Osteoblast (primary cell): Measurements from ENCODE around the gene TCTA. TPM values are rescaled to one million over a fixed set of nuclear protein-coding genes. Genes with fewer than 3 reads are reported as not detected.
A peak's percentile ranks its signal among the peaks of the same experiment; 100 is the strongest.

Source experiments
- DNase-seq: peaks from one replicate; pipeline ENCODE4 v3.0.0; 2011; ENCODE audit warnings: low spot score, mixed read lengths; ENCODE audit not compliant: insufficient read length; ENCODE audit errors: missing footprints
- H2AFZ ChIP-seq: 2 replicates; pipeline ENCODE4 v1.6.0; 2011; ENCODE audit warnings: mild to moderate bottlenecking, low read length
- H3K27ac ChIP-seq: 2 replicates; pipeline ENCODE4 v1.5.1; 2011; ENCODE audit warnings: mild to moderate bottlenecking, low read depth, low read length, moderate library complexity
- H3K27me3 ChIP-seq: 2 replicates; pipeline ENCODE4 v1.6.0; 2012; ENCODE audit warnings: mild to moderate bottlenecking, control low read depth, inconsistent platforms, low read length, moderate library complexity; ENCODE audit not compliant: insufficient read depth
- H3K36me3 ChIP-seq: 2 replicates; pipeline ENCODE4 v1.5.1; 2011; ENCODE audit warnings: mild to moderate bottlenecking, low read length, control low read depth, moderate library complexity; ENCODE audit not compliant: insufficient read depth
- H3K4me1 ChIP-seq: 2 replicates; pipeline ENCODE4 v1.5.1; 2011; ENCODE audit warnings: mild to moderate bottlenecking, low read length, control low read depth, moderate library complexity; ENCODE audit not compliant: insufficient read depth
- H3K4me2 ChIP-seq: 2 replicates; pipeline ENCODE4 v1.6.0; 2011; ENCODE audit warnings: mild to moderate bottlenecking, low read length; ENCODE audit not compliant: insufficient read depth
- H3K4me3 ChIP-seq: fragments of 200-600 bp; sonication (generic); 3 replicates; pipeline ENCODE4 v1.5.1; 2012; ENCODE audit warnings: mild to moderate bottlenecking, low read length, inconsistent platforms; ENCODE audit not compliant: insufficient read depth
- H3K79me2 ChIP-seq: 2 replicates; pipeline ENCODE4 v1.6.0; 2012; ENCODE audit warnings: mild to moderate bottlenecking, low read length, control low read depth, inconsistent platforms; ENCODE audit not compliant: insufficient read depth
- H3K9me3 ChIP-seq: 2 replicates; pipeline ENCODE4 v1.5.1; 2011; ENCODE audit warnings: low read depth, low read length, control low read depth
- H4K20me1 ChIP-seq: 2 replicates; pipeline ENCODE4 v1.6.0; 2012; ENCODE audit warnings: mild to moderate bottlenecking, low read length, control low read depth; ENCODE audit not compliant: insufficient read depth
- CTCF ChIP-seq: IDR thresholded peaks from 2 replicates; pipeline ENCODE4 v1.5.1; 2011; ENCODE audit warnings: mild to moderate bottlenecking, low read depth, low read length, moderate library complexity; ENCODE audit errors: extremely low read depth
- total RNA-seq: library from RNA; depleted of rRNA; stranded (reverse); fragments of >200 nt; gene quantifications from 2 replicates; pipeline ENCODE4 v1.2.3, GENCODE V29; 2012

TCTA gene
- total RNA-seq, 1 donor: 35.8 TPM

- H3K4me3 ChIP-seq: no peak within 1 kb of the TSS
- TF ChIP-seq CTCF: no peak
- H3K27ac ChIP-seq: no peak within 1 kb of the TSS
- H3K9me3 ChIP-seq: no peaks in the 10 kb centered on the region
- H3K4me2 ChIP-seq: no peak within 1 kb of the TSS
- H4K20me1 ChIP-seq: no peaks in the 10 kb centered on the region
- peaks cover 21% of the 10 kb centered on the region for H3K4me1 ChIP-seq
- H3K79me2 ChIP-seq: no peaks in the 10 kb centered on the region
- no peak for DNase-seq
- no peaks in the 10 kb centered on the region for H3K27me3 ChIP-seq
- peaks cover 4% of the 10 kb centered on the region for H3K36me3 ChIP-seq
- H2AFZ ChIP-seq: no peak within 1 kb of the TSS
These were observed 10.4 kb downstream of the TCTA start, which contains the start of gene AMT for GRCh38 chr3:49422379-49423248. AMT (minus strand) TSS chr3:49422473; CDS start chr3:49422450, 23 bp downstream.

GRCh38 chr3:49424816-49425215, 12.6 kb downstream of the TCTA start:
- H3K4me2 ChIP-seq: no peak overlapping the region
- no peak overlapping the region for H3K27ac ChIP-seq
- TF ChIP-seq CTCF: no peak
- H3K36me3 ChIP-seq: no peaks in the 10 kb centered on the region
- H3K4me3 ChIP-seq: no peak overlapping the region
- H3K27me3 ChIP-seq: no peaks in the 10 kb centered on the region
- no peaks in the 10 kb centered on the region for H3K79me2 ChIP-seq
- H3K9me3 ChIP-seq: no peaks in the 10 kb centered on the region
- no peaks in the 10 kb centered on the region for H4K20me1 ChIP-seq
- DNase-seq: no peak
- no peak overlapping the region for H2AFZ ChIP-seq
- peaks cover 24% of the 10 kb centered on the region for H3K4me1 ChIP-seq

- Histone ChIP-seq H3K9me3 (no peaks in the 10 kb centered on the region), H2AFZ (no peak overlapping the region), H3K27me3 (no peaks in the 10 kb centered on the region), H3K4me1 (peaks cover 11% of the 10 kb centered on the region), H4K20me1 (no peaks in the 10 kb centered on the region), H3K27ac (no peak overlapping the region), H3K4me3 (no peak overlapping the region), H3K36me3 (no peaks in the 10 kb centered on the region), H3K4me2 (no peak overlapping the region), H3K79me2 (no peaks in the 10 kb centered on the region)
- peak; percentile 43 for DNase-seq
- no peak for TF ChIP-seq CTCF
These were observed 15.4 kb downstream of the TCTA start for GRCh38 chr3:49427586-49427985.

- peak; percentile 77 for DNase-seq
- peak overlapping the region; percentile 86 for H3K4me3 ChIP-seq
- H3K4me2 ChIP-seq: peak overlapping the region; percentile 94
- H3K4me1 ChIP-seq: peaks cover 6% of the 10 kb centered on the region
- no peaks in the 10 kb centered on the region for H3K27me3 ChIP-seq
- H3K27ac ChIP-seq: peak overlapping the region; percentile 82
- H3K79me2 ChIP-seq: no peaks in the 10 kb centered on the region
- no peak for TF ChIP-seq CTCF
- H3K9me3 ChIP-seq: no peaks in the 10 kb centered on the region
- no peaks in the 10 kb centered on the region for H3K36me3 ChIP-seq
- H4K20me1 ChIP-seq: no peaks in the 10 kb centered on the region
- peak overlapping the region; percentile 97 for H2AFZ ChIP-seq
These were observed 16.5 kb downstream of the TCTA start for GRCh38 chr3:49428752-49429080.
